Measurements from ENCODE around the gene NTSR2. TPM values are rescaled to one million over a fixed set of nuclear protein-coding genes. Genes with fewer than 3 reads are reported as not detected.
A peak's percentile ranks its signal among the peaks of the same experiment; 100 is the strongest.

The NTSR2 gene, protein sequence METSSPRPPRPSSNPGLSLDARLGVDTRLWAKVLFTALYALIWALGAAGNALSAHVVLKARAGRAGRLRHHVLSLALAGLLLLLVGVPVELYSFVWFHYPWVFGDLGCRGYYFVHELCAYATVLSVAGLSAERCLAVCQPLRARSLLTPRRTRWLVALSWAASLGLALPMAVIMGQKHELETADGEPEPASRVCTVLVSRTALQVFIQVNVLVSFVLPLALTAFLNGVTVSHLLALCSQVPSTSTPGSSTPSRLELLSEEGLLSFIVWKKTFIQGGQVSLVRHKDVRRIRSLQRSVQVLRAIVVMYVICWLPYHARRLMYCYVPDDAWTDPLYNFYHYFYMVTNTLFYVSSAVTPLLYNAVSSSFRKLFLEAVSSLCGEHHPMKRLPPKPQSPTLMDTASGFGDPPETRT
- total RNA-seq (under 1 TPM in 1 of 4 donors, not detected in 3; 0.15 TPM), polyA plus RNA-seq (0.16 TPM)
- long read RNA-seq, donor 1, partial matches to known transcripts, result 0 of 1 reads
- long read RNA-seq, donor 1, other reads (novel, unspliced or antisense), result 0 of 1 reads
- long read RNA-seq, donor 2, result 0 reads
- long read RNA-seq, donor 3, result 0 reads
- long read RNA-seq, donor 4, result 0 reads

DNA sequence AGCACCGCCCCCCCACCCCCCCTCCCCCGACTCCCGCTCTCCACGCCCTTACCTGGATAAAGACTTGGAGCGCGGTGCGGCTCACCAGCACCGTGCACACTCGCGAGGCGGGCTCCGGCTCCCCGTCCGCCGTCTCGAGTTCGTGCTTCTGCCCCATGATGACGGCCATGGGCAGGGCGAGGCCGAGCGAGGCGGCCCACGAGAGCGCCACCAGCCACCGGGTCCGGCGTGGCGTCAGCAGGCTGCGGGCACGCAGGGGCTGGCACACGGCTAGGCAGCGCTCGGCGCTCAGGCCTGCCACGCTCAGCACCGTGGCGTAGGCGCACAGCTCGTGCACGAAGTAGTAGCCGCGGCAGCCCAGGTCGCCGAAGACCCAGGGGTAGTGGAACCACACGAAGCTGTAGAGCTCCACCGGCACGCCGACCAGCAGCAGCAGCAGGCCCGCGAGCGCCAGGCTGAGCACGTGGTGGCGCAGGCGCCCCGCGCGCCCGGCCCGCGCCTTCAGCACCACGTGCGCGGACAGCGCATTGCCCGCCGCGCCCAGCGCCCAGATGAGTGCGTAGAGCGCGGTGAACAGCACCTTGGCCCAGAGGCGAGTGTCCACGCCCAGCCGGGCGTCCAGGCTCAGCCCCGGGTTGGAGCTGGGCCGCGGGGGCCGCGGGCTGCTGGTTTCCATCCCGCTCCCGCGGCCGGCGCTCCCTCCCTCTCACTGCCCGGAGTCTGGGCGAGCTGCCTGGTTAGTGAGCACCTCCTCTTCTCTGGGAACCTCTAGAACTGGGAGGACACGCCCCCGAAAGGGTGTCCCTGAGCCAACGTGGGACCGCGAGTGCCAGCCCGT lies at the start of gene NTSR2:
NTSR2 (minus strand) TSS at position 742 of the 838 bp plus-strand sequence; CDS start at position 676, 66 bp downstream.
- intact Hi-C loops (cut with DNase I), result no loop called here
- 18% methylated on average over 93 of the region's 93 CpGs for WGBS
- no peak within 1 kb of the TSS for H3K27ac ChIP-seq (ENCODE audit: low read length)

DNA sequence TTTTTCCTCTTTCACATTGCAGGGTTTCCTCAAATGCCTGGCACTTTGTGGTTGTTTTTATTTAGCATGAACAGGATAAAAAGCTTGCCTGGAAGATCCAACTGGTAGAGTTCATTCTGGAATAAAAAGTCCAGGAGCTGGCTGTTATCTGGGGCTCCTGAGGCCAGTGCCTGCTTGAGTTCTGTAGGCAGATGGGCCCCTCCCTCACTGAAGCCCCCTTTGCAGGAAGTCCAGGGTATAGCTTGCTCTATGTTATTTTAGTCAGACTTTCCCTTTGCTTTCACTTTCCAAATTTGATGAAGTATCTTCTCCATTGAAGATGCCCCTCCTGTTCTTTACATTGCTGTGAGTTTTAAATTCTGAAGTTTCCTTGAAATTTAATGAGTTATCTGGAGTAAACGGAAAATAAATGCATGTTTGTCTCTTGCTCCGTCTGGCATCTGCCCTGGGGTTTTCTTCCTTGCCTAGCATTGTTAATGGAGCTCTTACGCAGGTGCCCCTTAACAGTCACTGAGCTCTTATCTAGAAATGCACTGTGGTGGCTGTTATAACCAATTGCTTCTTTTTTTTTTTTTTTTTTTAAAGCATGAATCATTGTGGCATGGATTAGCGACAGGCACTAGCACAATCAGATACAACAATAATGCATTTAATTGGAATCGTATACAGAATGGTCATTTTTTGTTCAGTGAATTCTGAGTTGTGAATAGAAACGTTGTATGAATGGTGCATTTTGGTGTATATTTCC lies 49.4 kb upstream of the NTSR2 start:
- Histone ChIP-seq H3K27me3 (ENCODE audit: control insufficient read depth, insufficient read depth) (no peaks in the 10 kb centered on the region), H3K9me3 (ENCODE audit: control insufficient read depth, low read length) (no peaks in the 10 kb centered on the region), H3K4me1 (ENCODE audit: control insufficient read depth, insufficient read depth, low read length) (no peaks in the 10 kb centered on the region), H3K27ac (ENCODE audit: low read length) (no peak overlapping the region), H3K4me3 (ENCODE audit: low read length) (no peak overlapping the region)
- DNase-seq, result no peak
- intact Hi-C loops (cut with DNase I), result no loop called here
- ATAC-seq, result no peak
- WGBS, result 48% methylated on average over 6 of the region's 6 CpGs

More for the DNA sequence above, at the start of gene NTSR2:
- Histone ChIP-seq H3K9me3 (ENCODE audit: control insufficient read depth, low read length) (no peaks in the 10 kb centered on the region), H3K4me1 (ENCODE audit: control insufficient read depth, insufficient read depth, low read length) (no peaks in the 10 kb centered on the region), H3K27me3 (ENCODE audit: control insufficient read depth, insufficient read depth) (no peaks in the 10 kb centered on the region), H3K4me3 (ENCODE audit: low read length) (no peak within 1 kb of the TSS)
- ATAC-seq (peak; percentile 92 to 94), DNase-seq (peak; percentile 58 to 86 (median 86))

DNA sequence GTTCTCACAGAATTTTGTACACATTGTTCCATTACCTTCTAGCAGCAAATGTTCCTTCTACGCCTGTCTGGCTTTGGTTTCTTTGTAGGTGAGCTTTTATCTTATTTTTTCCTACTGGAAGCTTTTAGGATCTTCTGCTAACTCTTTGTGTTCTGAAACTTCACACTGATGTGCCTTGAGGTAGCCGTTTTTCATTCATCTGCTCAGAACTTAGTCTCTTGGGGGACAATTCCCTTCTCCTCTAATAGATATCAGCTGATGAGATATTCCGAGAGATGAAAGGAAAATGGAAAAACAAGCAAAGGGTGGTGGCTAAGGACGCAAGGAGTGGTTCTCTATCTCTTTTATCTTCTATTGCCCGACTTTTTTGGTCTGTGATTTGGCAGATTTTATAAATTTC lies 48.6 kb upstream of the NTSR2 start:
- H3K4me3 ChIP-seq (ENCODE audit: low read length), result no peak overlapping the region
- H3K4me1 ChIP-seq (ENCODE audit: control insufficient read depth, insufficient read depth, low read length), result no peaks in the 10 kb centered on the region
- DNase-seq, result no peak
- ATAC-seq, result no peak
- H3K27me3 ChIP-seq (ENCODE audit: control insufficient read depth, insufficient read depth), result no peaks in the 10 kb centered on the region
- no peaks in the 10 kb centered on the region for H3K9me3 ChIP-seq (ENCODE audit: control insufficient read depth, low read length)
- WGBS, result 70% methylated on average over 5 of the region's 5 CpGs
- intact Hi-C loops (cut with DNase I), result no loop called here
- no peak overlapping the region for H3K27ac ChIP-seq (ENCODE audit: low read length)

DNA sequence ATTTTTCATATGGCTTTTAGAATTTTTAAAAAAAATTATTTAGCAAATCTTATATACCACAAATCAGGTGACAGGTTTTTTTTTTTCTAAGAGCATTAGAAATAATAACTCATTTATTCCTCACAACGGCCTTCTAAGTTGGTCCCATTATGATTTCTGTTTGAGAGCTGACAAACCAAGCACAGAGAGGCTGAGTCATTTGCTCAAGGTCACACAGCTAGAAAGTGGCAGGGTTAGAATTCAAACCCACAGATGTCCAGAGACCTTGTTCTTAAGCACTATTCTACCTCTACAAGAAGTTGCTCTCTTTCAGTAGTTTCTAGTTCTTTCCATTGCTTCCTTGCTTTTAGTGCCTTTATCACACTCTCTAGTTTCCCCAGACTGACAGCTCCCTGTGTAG lies 47.6 kb upstream of the NTSR2 start:
- no peaks in the 10 kb centered on the region for H3K4me1 ChIP-seq (ENCODE audit: control insufficient read depth, insufficient read depth, low read length)
- no peaks in the 10 kb centered on the region for H3K9me3 ChIP-seq (ENCODE audit: control insufficient read depth, low read length)
- H3K27me3 ChIP-seq (ENCODE audit: control insufficient read depth, insufficient read depth), result no peaks in the 10 kb centered on the region
- intact Hi-C loops (cut with DNase I), result no loop called here
- DNase-seq, result no peak
- WGBS, result 77% methylated on average over 1 of the region's 1 CpG
- no peak overlapping the region for H3K4me3 ChIP-seq (ENCODE audit: low read length)
- ATAC-seq, result no peak
- no peak overlapping the region for H3K27ac ChIP-seq (ENCODE audit: low read length)

DNA sequence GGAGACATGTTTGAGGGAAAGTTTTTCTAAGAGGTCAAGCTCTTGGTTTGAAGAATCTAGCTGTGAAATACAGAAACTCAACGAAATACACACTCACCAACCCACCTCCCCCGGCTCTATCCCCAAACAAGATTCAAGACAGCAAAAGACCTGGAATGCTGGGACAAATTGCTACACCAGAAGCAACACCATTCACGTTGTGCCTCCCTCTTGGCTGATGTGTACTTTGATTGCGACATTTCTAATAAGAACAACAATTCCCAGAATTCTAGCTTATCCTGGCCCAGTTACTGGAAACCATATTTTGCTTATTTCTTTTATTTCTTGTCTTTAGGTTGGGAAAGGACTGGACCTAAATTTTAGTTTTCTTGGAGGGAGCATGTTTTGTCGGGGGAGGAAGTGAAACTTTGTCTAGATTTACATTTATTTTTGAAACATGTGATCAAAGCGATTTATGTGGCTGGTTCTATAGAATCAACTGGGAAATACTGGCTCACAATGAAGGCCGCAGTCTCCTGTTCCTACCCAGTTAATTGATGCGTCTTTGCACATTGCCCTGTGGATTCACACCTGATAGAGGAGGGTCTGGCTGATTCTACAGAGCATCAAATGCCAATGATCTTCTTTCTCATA lies 46.8 kb upstream of the NTSR2 start:
- WGBS, result 74% methylated on average over 8 of the region's 8 CpGs
- no peaks in the 10 kb centered on the region for H3K9me3 ChIP-seq (ENCODE audit: control insufficient read depth, low read length)
- DNase-seq, result no peak
- no peaks in the 10 kb centered on the region for H3K27me3 ChIP-seq (ENCODE audit: control insufficient read depth, insufficient read depth)
- intact Hi-C loops (cut with DNase I), result no loop called here
- peak overlapping the region; percentile 43 for H3K27ac ChIP-seq (ENCODE audit: low read length)
- no peak overlapping the region for H3K4me3 ChIP-seq (ENCODE audit: low read length)
- ATAC-seq, result peak; percentile 44 to 64
- H3K4me1 ChIP-seq (ENCODE audit: control insufficient read depth, insufficient read depth, low read length), result no peaks in the 10 kb centered on the region

DNA sequence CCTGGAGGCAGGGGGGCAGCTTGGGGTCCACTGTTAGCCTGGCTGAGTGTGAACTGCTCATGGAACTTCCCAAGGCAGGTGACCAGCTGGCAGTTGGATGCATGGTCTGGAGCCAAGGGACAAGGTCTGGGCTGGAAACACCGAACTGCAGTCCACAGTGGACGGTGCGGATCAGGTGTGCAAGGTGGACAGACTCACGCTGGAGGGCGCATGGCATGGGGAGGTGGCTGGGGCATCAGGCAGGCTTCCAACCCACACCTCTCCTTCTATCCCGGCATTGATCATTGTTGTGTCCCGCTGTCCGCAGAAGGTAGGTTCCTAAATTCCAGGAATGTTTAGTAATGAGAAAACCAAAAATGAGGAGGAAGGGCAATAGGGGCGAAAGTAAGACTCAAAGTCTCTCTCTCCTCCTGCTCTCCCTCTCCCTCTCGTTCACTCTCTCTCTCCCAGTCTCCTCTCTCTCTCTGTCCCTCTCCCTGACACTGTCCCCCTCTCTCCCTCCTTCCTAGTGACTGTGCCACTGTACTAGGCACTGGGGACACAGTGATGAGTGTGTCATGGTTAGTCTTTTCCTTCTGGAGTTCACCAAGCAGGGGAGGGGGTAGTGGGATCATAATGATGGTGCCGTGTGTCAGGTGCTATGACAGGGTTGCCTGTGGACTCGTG lies 46.1 kb upstream of the NTSR2 start:
- intact Hi-C loops (cut with DNase I), result no loop called here
- H3K4me3 ChIP-seq (ENCODE audit: low read length), result no peak overlapping the region
- DNase-seq (no peak), ATAC-seq (peak in 1 of 2 donors; percentile 17)
- no peaks in the 10 kb centered on the region for H3K4me1 ChIP-seq (ENCODE audit: control insufficient read depth, insufficient read depth, low read length)
- 92% methylated on average over 12 of the region's 12 CpGs for WGBS
- no peak overlapping the region for H3K27ac ChIP-seq (ENCODE audit: low read length)
- H3K9me3 ChIP-seq (ENCODE audit: control insufficient read depth, low read length), result no peaks in the 10 kb centered on the region
- H3K27me3 ChIP-seq (ENCODE audit: control insufficient read depth, insufficient read depth), result no peaks in the 10 kb centered on the region

DNA sequence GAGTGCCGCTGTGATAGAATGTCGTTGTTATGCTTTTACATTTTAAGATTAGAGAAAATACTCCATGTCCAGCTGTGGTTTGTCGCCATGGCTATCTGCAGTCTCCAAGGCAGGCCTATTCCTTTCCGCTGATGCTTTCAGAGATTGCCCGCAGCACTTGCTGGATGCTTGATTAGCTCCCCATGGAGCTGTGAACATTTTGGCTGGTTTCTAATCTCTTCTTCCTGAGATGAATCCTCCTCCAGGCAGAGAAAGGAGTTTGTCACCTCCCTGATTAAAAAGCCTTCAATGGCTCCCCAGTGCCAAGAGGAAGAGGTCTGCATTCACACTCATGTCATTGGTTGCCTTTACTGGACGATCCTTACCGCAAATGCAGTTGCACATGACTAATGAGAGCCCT lies 43.8 kb upstream of the NTSR2 start:
- intact Hi-C loops (cut with DNase I), result no loop called here
- ATAC-seq (no peak), DNase-seq (no peak)
- Histone ChIP-seq H3K4me1 (ENCODE audit: control insufficient read depth, insufficient read depth, low read length) (no peaks in the 10 kb centered on the region), H3K27ac (ENCODE audit: low read length) (no peak overlapping the region), H3K27me3 (ENCODE audit: control insufficient read depth, insufficient read depth) (no peaks in the 10 kb centered on the region), H3K4me3 (ENCODE audit: low read length) (no peak overlapping the region), H3K9me3 (ENCODE audit: control insufficient read depth, low read length) (no peaks in the 10 kb centered on the region)
- WGBS, result 76% methylated on average over 7 of the region's 7 CpGs

DNA sequence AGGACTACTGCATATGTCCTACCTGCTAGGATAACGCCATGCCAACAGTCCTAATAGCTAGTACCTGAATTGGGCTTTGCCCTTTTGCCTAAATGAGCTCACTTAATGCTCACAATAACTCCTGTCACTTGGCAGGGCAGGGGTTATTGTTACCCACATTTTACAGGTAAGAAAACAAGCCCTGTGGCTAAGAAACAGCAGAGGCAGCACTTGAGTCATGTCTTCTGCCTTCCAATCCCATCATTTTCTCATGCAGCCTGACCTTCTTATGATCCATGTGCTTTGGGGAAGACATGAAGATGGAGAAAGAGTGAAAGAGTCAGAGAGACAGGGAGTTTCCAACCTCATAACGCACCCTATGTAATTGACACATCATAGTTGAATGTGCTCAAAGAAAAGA lies 42.9 kb upstream of the NTSR2 start:
- ATAC-seq (no peak), DNase-seq (no peak)
- H3K27ac ChIP-seq (ENCODE audit: low read length), result no peak overlapping the region
- intact Hi-C loops (cut with DNase I), result no loop called here
- H3K27me3 ChIP-seq (ENCODE audit: control insufficient read depth, insufficient read depth), result no peaks in the 10 kb centered on the region
- H3K9me3 ChIP-seq (ENCODE audit: control insufficient read depth, low read length), result no peaks in the 10 kb centered on the region
- 94% methylated on average over 2 of the region's 2 CpGs for WGBS
- no peak overlapping the region for H3K4me3 ChIP-seq (ENCODE audit: low read length)
- H3K4me1 ChIP-seq (ENCODE audit: control insufficient read depth, insufficient read depth, low read length), result no peaks in the 10 kb centered on the region

DNA sequence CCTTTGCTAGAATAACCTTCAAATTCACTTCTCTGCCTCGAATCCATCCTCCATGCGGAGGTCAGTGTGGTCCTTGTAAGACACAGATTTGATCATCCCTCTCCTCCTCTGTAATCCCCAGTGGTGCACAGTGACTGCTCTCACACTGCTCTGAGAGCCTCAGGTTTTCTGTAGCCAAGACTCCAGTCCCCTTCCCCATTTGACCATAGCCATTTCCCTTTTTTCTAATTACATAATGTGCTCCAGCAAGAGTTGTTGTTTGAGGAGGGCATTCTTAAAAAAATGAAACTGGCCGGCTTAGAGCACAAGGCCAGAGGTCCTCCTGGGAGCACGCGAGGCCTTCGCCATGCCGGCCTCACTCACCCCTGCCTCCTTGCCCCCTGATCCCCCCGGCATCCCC lies 41.8 kb upstream of the NTSR2 start:
- Histone ChIP-seq H3K4me3 (ENCODE audit: low read length) (no peak overlapping the region), H3K27me3 (ENCODE audit: control insufficient read depth, insufficient read depth) (no peaks in the 10 kb centered on the region), H3K4me1 (ENCODE audit: control insufficient read depth, insufficient read depth, low read length) (no peaks in the 10 kb centered on the region), H3K9me3 (ENCODE audit: control insufficient read depth, low read length) (no peaks in the 10 kb centered on the region), H3K27ac (ENCODE audit: low read length) (no peak overlapping the region)
- DNase-seq, result no peak
- WGBS, result 81% methylated on average over 8 of the region's 8 CpGs
- intact Hi-C loops (cut with DNase I), result no loop called here
- ATAC-seq, result no peak

DNA sequence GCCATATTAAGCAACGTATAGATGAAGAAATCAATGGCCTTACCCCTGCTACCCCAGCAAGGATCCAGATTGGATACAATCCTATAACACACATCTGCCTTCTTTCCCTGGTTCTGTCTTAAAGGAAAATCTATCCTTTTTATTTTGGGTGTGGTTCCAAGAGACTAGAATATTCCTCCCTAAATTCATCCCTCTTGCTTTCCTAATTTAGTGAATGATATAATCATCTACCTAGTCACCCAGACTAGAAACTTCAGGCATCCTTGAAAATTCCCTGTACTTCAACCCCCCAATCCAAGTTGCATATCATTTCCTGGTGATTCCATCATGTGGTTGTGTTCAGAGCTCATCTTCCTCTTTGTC lies 41.3 kb upstream of the NTSR2 start:
- H3K4me3 ChIP-seq (ENCODE audit: low read length), result no peak overlapping the region
- 75% methylated on average over 1 of the region's 1 CpG for WGBS
- ATAC-seq, result no peak
- H3K27me3 ChIP-seq (ENCODE audit: control insufficient read depth, insufficient read depth), result no peaks in the 10 kb centered on the region
- DNase-seq, result no peak
- no peaks in the 10 kb centered on the region for H3K4me1 ChIP-seq (ENCODE audit: control insufficient read depth, insufficient read depth, low read length)
- no peaks in the 10 kb centered on the region for H3K9me3 ChIP-seq (ENCODE audit: control insufficient read depth, low read length)
- H3K27ac ChIP-seq (ENCODE audit: low read length), result no peak overlapping the region
- intact Hi-C loops (cut with DNase I), result no loop called here
